NCI-H748 treated with DMSO at 0.1 percent for 48 hours (cell line): ENCODE measurements around the gene TMED6.

Source experiments
- DNase-seq: peaks from one replicate; lab custom pipeline; 2025; lab: John Stamatoyannopoulos, UW

The TMED6 gene

GRCh38 chr16:69351309-69352027, at the start of gene TMED6:
TSS of gene TMED6 (minus strand) at chr16:69351786. CDS start at chr16:69351753, 33 bp downstream.
- no peak for DNase-seq

- DNase-seq = no peak
Observed at GRCh38 chr16:69399361-69399760, 47.8 kb upstream of the TMED6 start.

GRCh38 chr16:69397821-69398521, 46.4 kb upstream of the TMED6 start:
- no peak for DNase-seq

- DNase-seq = peak; percentile 35
Observed at GRCh38 chr16:69396187-69397061, 44.8 kb upstream of the TMED6 start.

GRCh38 chr16:69395859-69396186, 44.2 kb upstream of the TMED6 start:
- no peak for DNase-seq

- DNase-seq = no peak
Observed at GRCh38 chr16:69393898-69394849, 42.6 kb upstream of the TMED6 start.

- DNase-seq = no peak
Observed at GRCh38 chr16:69386596-69386995, 35.0 kb upstream of the TMED6 start.

GRCh38 chr16:69384974-69385373, 33.4 kb upstream of the TMED6 start:
- DNase-seq = no peak

GRCh38 chr16:69382421-69382820, 30.8 kb upstream of the TMED6 start:
- DNase-seq = no peak

- DNase-seq = no peak
Observed at GRCh38 chr16:69381231-69381630, 29.6 kb upstream of the TMED6 start.

GRCh38 chr16:69378760-69379159, 27.2 kb upstream of the TMED6 start:
- no peak for DNase-seq

GRCh38 chr16:69378036-69378435, 26.4 kb upstream of the TMED6 start:
- DNase-seq = no peak

GRCh38 chr16:69376393-69377059, 24.9 kb upstream of the TMED6 start:
- no peak for DNase-seq

GRCh38 chr16:69373019-69373418, 21.4 kb upstream of the TMED6 start:
- DNase-seq = no peak

GRCh38 chr16:69371564-69371963, 20.0 kb upstream of the TMED6 start:
- no peak for DNase-seq

- no peak for DNase-seq
Observed at GRCh38 chr16:69368866-69369265, 17.3 kb upstream of the TMED6 start.

GRCh38 chr16:69367980-69368379, 16.4 kb upstream of the TMED6 start:
- no peak for DNase-seq

- DNase-seq = no peak
Observed at GRCh38 chr16:69366431-69366830, 14.8 kb upstream of the TMED6 start.

- no peak for DNase-seq
Observed at GRCh38 chr16:69365901-69366300, 14.3 kb upstream of the TMED6 start.

- DNase-seq = no peak
Observed at GRCh38 chr16:69364088-69364487, 12.5 kb upstream of the TMED6 start.

GRCh38 chr16:69363281-69363717, 11.7 kb upstream of the TMED6 start:
- no peak for DNase-seq
